ENCODE measurements around the gene NFIA. TPM values are rescaled to one million over a fixed set of nuclear protein-coding genes. Genes with fewer than 3 reads are reported as not detected.
A peak's percentile ranks its signal among the peaks of the same experiment; 100 is the strongest.

NFIA gene
- total RNA-seq, 1 experiment from 2014 or later, result 12.3 TPM

DNA sequence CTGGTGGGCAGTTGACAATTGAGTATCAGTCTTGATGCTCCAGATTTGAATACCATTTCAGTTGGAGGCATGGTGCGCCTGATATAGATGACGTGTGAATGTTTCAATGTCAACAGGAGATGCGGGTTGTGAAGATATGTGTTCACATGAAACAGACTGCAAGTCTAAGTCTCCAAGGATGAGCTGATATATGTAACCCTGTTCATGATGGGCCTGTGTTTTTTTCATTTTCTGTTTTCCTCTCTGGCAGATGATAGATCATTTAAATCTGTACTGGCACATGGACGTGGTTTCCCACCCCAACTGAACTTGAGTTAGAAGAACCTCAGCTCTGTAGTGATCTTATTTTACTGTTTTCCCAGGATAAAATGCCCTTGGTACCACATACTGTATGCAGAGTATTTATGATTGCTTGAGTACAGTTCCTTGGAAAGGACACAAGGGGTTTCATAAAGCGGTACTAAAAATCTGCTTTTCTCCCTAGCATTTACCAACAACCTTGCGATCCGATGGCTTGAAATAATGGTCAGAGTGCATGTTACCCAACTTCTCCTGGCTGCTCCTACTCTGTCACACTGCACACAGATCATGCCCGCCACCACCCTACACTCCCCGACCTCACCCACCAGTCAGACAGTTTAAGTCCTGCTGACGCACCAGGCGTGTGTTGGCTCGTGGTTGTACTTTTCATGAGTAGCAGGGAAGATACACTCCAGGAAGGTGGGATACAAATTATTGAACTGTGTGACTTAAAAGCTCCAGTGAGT is 131.1 kb downstream of the NFIA start:
- DNase-seq (ENCODE audit: low spot score), result no peak

GRCh38 chr1:61215119-61215518 is 132.8 kb downstream of the NFIA start:
- no peak for DNase-seq (ENCODE audit: low spot score)

DNA sequence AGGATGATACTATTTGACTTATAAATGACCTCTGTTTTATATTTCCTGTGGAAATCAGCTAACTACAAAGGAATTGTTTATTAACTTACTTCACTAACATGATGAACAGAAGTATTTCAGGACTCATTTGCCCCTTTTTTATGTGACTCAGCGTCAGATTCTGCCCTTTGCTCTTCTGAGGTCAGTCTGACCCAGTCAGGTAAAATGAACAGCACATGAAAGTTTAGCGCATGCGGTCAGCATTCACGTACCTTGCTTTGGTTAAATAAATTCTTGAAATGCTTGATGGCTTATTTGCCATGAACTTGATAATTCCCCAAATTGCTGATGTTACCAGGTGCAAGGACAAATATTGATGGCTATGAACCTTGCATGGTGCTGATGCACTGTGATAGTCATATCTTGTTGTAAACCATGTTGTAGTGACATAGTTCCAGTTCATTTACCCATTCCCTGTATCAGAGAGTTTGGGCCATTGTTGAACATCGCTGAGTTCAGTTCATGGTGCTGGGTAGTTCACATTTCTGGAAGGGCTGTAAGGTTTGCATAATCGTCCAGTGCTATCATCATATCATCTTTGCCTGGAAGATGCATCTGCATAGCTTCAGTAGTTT is 133.4 kb downstream of the NFIA start:
- DNase-seq (ENCODE audit: low spot score), result no peak

DNA sequence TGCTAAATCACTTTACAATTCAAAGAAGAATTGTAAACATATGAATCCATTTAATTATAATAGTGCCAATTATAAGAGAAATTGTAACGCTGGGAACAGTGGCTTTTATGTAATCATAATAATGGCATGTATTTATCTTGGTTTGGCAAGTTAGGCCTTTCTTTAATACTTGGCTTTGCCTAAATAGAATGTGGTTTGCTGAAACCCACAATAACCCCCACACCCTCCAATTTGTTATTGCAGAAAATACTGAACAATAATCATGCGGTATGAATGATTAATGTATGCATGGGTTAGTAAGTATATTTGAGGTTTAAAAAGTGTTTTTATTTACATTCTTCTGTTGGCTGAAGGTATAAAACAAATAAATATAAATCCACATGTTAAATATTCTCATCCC is 138.2 kb downstream of the NFIA start:
- no peak for DNase-seq (ENCODE audit: low spot score)

- no peak for DNase-seq (ENCODE audit: low spot score)
Observed at GRCh38 chr1:61221642-61222041, 139.3 kb downstream of the NFIA start.

- DNase-seq (ENCODE audit: low spot score), result no peak
Observed at GRCh38 chr1:61222240-61222639, 139.9 kb downstream of the NFIA start.

- no peak for DNase-seq (ENCODE audit: low spot score)
Observed at GRCh38 chr1:61223140-61223539, 140.8 kb downstream of the NFIA start.

GRCh38 chr1:61224609-61225008 is 142.2 kb downstream of the NFIA start:
- DNase-seq (ENCODE audit: low spot score), result no peak

- DNase-seq (ENCODE audit: low spot score), result no peak
Observed at GRCh38 chr1:61225478-61225877, 143.1 kb downstream of the NFIA start.

GRCh38 chr1:61226791-61227567 is 144.6 kb downstream of the NFIA start:
- peak; percentile 73 for DNase-seq (ENCODE audit: low spot score)

DNA sequence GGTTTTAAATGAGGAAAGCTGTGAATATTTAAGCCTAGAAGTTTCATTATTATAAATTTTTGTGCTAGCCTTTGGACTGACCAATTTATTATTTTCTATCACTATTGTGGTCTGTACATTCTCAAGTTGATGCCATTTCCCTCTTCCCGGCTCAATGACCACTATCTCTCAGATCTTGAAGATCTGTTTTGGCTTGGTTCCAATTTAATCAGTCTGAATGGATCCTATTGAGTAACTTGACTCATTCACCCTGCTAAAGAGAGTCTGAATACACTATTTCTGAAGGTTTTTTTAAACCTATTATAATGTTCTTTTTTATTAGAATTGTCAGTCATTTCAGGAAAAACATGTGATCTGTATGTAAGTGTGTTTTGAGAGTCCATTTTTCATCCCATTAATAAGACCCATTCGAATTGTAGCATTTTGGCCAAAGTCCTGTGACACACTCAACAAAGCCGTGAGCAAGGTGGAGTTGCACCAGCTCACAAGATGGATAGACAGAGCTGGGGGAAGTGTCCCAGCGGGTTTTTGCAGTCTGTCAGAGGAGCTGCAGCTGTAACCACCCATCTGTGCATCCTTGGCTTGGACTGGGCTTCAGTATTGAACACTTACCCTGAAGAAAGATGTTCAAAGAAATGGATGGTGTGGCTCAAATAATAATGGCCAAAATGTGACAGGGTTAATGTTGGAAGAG is 145.6 kb downstream of the NFIA start:
- DNase-seq (ENCODE audit: low spot score), result peak; percentile 14

DNA sequence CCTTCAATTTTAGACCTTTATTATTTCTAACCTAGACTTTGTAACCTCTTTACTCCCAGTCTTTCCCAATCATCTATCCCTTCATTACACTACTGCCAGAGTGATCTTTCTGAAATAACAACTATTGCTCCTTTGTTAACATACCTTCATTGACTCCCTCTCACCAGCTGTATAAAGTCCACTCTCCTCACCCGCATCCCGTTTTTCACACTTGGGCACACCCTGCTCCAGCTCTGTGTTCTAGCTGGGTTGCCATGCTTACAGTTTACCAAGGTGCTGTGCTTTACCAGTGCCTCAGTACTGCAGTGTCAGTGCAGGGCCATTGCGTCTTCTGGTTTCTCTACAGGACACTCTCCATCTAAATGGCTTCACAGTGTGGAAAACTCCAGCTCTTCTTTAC is 148.2 kb downstream of the NFIA start:
- DNase-seq (ENCODE audit: low spot score), result no peak

GRCh38 chr1:61231795-61232194 is 149.4 kb downstream of the NFIA start:
- no peak for DNase-seq (ENCODE audit: low spot score)

- DNase-seq (ENCODE audit: low spot score), result no peak
Observed at GRCh38 chr1:61233121-61233660, 150.8 kb downstream of the NFIA start.

- no peak for DNase-seq (ENCODE audit: low spot score)
Observed at GRCh38 chr1:61234587-61234919, 152.2 kb downstream of the NFIA start.

- DNase-seq (ENCODE audit: low spot score), result no peak
Observed at GRCh38 chr1:61237147-61237546, 154.8 kb downstream of the NFIA start.

- DNase-seq (ENCODE audit: low spot score), result no peak
Observed at GRCh38 chr1:61237659-61238358, 155.4 kb downstream of the NFIA start.

DNA sequence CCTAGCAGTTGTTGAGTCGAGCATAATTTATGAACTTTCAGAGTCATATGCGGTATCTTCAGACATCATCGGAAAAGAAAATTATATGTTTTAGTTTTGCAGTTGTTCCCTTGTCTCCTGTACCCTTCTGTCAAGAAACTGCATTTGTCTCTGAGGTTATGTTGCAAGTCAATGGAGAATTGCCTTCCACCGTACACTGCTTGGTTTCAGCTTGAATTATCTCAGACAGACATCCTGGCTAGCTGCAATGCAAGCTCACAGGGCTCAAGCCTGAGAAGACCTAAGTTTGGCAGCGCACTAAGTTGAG is 156.0 kb downstream of the NFIA start:
- no peak for DNase-seq (ENCODE audit: low spot score)

- no peak for DNase-seq (ENCODE audit: low spot score)
Observed at GRCh38 chr1:61240878-61241277, 158.5 kb downstream of the NFIA start.

GRCh38 chr1:61241411-61241838 is 159.1 kb downstream of the NFIA start:
- DNase-seq (ENCODE audit: low spot score), result no peak

GRCh38 chr1:61241973-61242381 is 159.6 kb downstream of the NFIA start:
- no peak for DNase-seq (ENCODE audit: low spot score)
